Keratinocyte (primary cell): ENCODE data around the gene AQP6.

ENCODE experiments used
- EZH2 ChIP-seq: IDR thresholded peaks from one replicate; pipeline ENCODE4 v1.6.1; 2012; ENCODE audit warnings: inconsistent platforms, mild to moderate bottlenecking, low read length, moderate library complexity
- TF ChIP-seq, protein P1 (sequence below), 3 experiments: IDR thresholded peaks in 1 of 3; conservative IDR thresholded peaks in 1 of 3; optimal IDR thresholded peaks in 1 of 3; 2 replicates in 2 of 3; 3 replicates in 1 of 3; pipeline versions ENCODE3 to v1.5.1; 2011; ENCODE audit warnings: low read length in 3 of 3, mild to moderate bottlenecking in 3 of 3, moderate library complexity in 2 of 3, control low read depth in 1 of 3, inconsistent platforms in 1 of 3; ENCODE audit not compliant: insufficient read depth in 2 of 3; ENCODE audit errors: extremely low read depth in 1 of 3

DNA sequence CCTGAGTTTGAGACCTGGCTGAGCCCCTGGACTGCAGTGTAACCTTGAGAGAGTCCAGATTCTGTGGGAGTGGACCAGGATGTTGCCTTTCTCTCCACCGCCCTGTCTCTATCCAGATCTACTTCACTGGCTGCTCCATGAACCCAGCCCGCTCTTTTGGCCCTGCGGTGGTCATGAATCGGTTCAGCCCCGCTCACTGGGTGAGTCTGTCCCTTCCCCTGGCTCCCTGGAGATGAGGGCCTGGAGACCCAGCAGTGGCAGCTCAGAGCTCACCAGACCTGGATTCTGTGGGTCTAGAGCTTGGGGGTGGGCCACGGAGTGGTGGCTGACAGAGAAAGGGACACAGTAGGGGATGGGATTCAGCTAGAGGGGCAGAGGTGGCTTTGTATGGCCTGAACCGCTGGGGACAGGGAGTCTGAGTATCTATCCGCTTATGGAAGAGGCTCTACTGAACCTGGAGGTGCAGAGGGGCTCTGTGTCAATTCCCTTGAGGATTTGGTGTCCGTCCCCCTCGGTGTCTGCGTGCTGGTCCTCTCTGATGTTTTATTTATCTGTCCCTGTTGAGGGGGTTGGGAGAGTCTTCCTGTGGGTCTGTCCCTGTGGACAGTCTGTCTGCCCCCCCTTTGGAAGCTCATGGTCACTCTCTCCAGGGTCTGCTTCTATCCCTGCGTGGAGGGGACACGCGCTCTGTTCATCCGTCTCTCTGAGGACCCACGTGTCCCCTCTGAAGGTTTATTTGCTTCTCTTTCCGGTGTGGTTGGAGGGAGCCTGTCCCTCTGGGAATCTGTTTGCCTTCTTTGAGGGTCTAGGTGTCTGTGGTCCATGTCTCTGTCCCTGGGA is 8.6 kb upstream of the AQP6 start:
- TF ChIP-seq, protein P1, sequence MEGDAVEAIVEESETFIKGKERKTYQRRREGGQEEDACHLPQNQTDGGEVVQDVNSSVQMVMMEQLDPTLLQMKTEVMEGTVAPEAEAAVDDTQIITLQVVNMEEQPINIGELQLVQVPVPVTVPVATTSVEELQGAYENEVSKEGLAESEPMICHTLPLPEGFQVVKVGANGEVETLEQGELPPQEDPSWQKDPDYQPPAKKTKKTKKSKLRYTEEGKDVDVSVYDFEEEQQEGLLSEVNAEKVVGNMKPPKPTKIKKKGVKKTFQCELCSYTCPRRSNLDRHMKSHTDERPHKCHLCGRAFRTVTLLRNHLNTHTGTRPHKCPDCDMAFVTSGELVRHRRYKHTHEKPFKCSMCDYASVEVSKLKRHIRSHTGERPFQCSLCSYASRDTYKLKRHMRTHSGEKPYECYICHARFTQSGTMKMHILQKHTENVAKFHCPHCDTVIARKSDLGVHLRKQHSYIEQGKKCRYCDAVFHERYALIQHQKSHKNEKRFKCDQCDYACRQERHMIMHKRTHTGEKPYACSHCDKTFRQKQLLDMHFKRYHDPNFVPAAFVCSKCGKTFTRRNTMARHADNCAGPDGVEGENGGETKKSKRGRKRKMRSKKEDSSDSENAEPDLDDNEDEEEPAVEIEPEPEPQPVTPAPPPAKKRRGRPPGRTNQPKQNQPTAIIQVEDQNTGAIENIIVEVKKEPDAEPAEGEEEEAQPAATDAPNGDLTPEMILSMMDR (optimal IDR thresholded peaks at IDR 0.05 in 1 of 3, IDR thresholded peaks at IDR 0.05 in 1 of 3, conservative IDR thresholded peaks at IDR 0.05 in 1 of 3; ENCODE audit: extremely low read depth in 1 of 3, insufficient read depth in 2 of 3, low read length in 3 of 3) = no peak
- no peak for TF ChIP-seq EZH2
